H9 (cell line): Measurements from ENCODE around the gene CHMP3. TPM values are rescaled to one million over a fixed set of nuclear protein-coding genes. Genes with fewer than 3 reads are reported as not detected.

Experiments
- DNase-seq: peaks from one replicate; pipeline ENCODE4 v3.0.0-alpha.2; 2017
- H2AFZ ChIP-seq: one replicate; pipeline ENCODE4 v1.6.1; 2013; ENCODE audit warnings: mild to moderate bottlenecking, low read length, control low read depth, moderate library complexity
- H2AK5ac ChIP-seq: 2 replicates; pipeline ENCODE4 v1.6.1; 2013; ENCODE audit warnings: low read length, control low read depth, mixed read lengths; ENCODE audit not compliant: insufficient read length
- H2BK120ac ChIP-seq: one replicate; pipeline ENCODE4 v1.6.1; 2013; ENCODE audit warnings: low read depth, mild to moderate bottlenecking, low read length, control low read depth, inconsistent platforms; ENCODE audit not compliant: poor library complexity, severe bottlenecking
- H2BK12ac ChIP-seq: 2 replicates; pipeline ENCODE4 v1.6.1; 2013; ENCODE audit warnings: low read length, control low read depth, mixed read lengths, low read depth; ENCODE audit not compliant: insufficient read length
- H2BK15ac ChIP-seq: 2 replicates; pipeline ENCODE4 v1.6.1; 2013; ENCODE audit warnings: low read depth, low read length, control low read depth
- H2BK20ac ChIP-seq: one replicate; pipeline ENCODE4 v1.6.1; 2013; ENCODE audit warnings: low read depth, mild to moderate bottlenecking, low read length, control low read depth, inconsistent platforms; ENCODE audit not compliant: poor library complexity, severe bottlenecking
- H2BK5ac ChIP-seq: 2 replicates; pipeline ENCODE4 v1.6.1; 2013; ENCODE audit warnings: low read length, control low read depth, mixed read lengths; ENCODE audit not compliant: insufficient read length
- H3K14ac ChIP-seq: 2 replicates; pipeline ENCODE4 v1.6.1; 2013; ENCODE audit warnings: low read length, control low read depth; ENCODE audit not compliant: insufficient read depth
- H3K18ac ChIP-seq: 2 replicates; pipeline ENCODE4 v1.6.1; 2013; ENCODE audit warnings: low read depth, mild to moderate bottlenecking, mixed read lengths, low read length, control low read depth; ENCODE audit not compliant: insufficient read length
- H3K23ac ChIP-seq: 2 replicates; pipeline ENCODE4 v1.6.1; 2013; ENCODE audit warnings: low read length, control low read depth, mixed read lengths, low read depth; ENCODE audit not compliant: insufficient read length
- H3K23me2 ChIP-seq: 2 replicates; pipeline ENCODE4 v1.6.1; 2013; ENCODE audit warnings: low read depth, mild to moderate bottlenecking, mixed read lengths, low read length, control low read depth; ENCODE audit not compliant: insufficient read length, poor library complexity, severe bottlenecking
- H3K27ac ChIP-seq: 2 replicates; pipeline ENCODE4 v1.5.1; 2013; ENCODE audit warnings: low read length, control low read depth, mixed read lengths, low read depth; ENCODE audit not compliant: insufficient read length
- H3K27me3 ChIP-seq: 2 replicates; pipeline ENCODE4 v1.6.1; 2013; ENCODE audit warnings: low read length, control low read depth, inconsistent platforms; ENCODE audit not compliant: insufficient read depth
- H3K4ac ChIP-seq: 2 replicates; pipeline ENCODE4 v1.6.1; 2013; ENCODE audit warnings: low read depth, mild to moderate bottlenecking, control low read depth, inconsistent platforms, low read length, moderate library complexity
- H3K4me1 ChIP-seq: 2 replicates; pipeline ENCODE4 v1.6.1; 2013; ENCODE audit warnings: low read length, control low read depth, inconsistent platforms; ENCODE audit not compliant: insufficient read depth
- H3K4me2 ChIP-seq: 2 replicates; pipeline ENCODE4 v1.6.1; 2013; ENCODE audit warnings: low read length, control low read depth, mixed read lengths; ENCODE audit not compliant: insufficient read length, insufficient read depth
- H3K56ac ChIP-seq: 2 replicates; pipeline ENCODE4 v1.6.1; 2013; ENCODE audit warnings: low read depth, mild to moderate bottlenecking, mixed read lengths, low read length, control low read depth; ENCODE audit not compliant: insufficient read length
- H3K79me1 ChIP-seq: 2 replicates; pipeline ENCODE4 v1.6.1; 2013; ENCODE audit warnings: low read depth, mild to moderate bottlenecking, moderate library complexity, low read length, control low read depth, inconsistent platforms; ENCODE audit not compliant: insufficient read depth, poor library complexity, severe bottlenecking
- H3K79me2 ChIP-seq: 2 replicates; pipeline ENCODE4 v1.6.1; 2013; ENCODE audit warnings: low read length, control low read depth, inconsistent platforms; ENCODE audit not compliant: insufficient read depth
- H3K9ac ChIP-seq: 2 replicates; pipeline ENCODE4 v1.6.1; 2013; ENCODE audit warnings: low read length, control low read depth, mixed read lengths; ENCODE audit not compliant: insufficient read length; ENCODE audit errors: extremely low read depth
- H3K9me3 ChIP-seq: one replicate; pipeline ENCODE4 v1.6.1; 2013; ENCODE audit warnings: low read depth, low read length, inconsistent platforms; ENCODE audit not compliant: control insufficient read depth
- H3T11ph ChIP-seq: one replicate; pipeline ENCODE4 v1.6.1; 2013; ENCODE audit warnings: mild to moderate bottlenecking, low read length, control low read depth, inconsistent platforms
- H4K20me1 ChIP-seq: one replicate; pipeline ENCODE4 v1.6.1; 2013; ENCODE audit not compliant: control insufficient read depth, insufficient read length, insufficient read depth
- H4K5ac ChIP-seq: 2 replicates; pipeline ENCODE4 v1.6.1; 2013; ENCODE audit warnings: low read depth, mild to moderate bottlenecking, mixed read lengths, low read length, control low read depth; ENCODE audit not compliant: insufficient read length
- H4K8ac ChIP-seq: replicated peaks from 2 replicates; pipeline ENCODE4 v1.6.1; 2013; ENCODE audit warnings: low read length, control low read depth, mixed read lengths, low read depth; ENCODE audit not compliant: insufficient read length
- H4K91ac ChIP-seq: 2 replicates; pipeline ENCODE4 v1.6.1; 2013; ENCODE audit warnings: low read depth, mild to moderate bottlenecking, moderate library complexity, mixed read lengths, low read length, control low read depth; ENCODE audit not compliant: insufficient read length
- H3K27ac Mint-ChIP-seq, 3 experiments: 2 replicates in 2 of 3; 3 replicates in 1 of 3; pipeline ENCODE4 v1.8.0; 2020 to 2021; ENCODE audit warnings: mixed read lengths in 3 of 3, mild to moderate bottlenecking in 1 of 3, moderate library complexity in 1 of 3
- H3K27me3 Mint-ChIP-seq: 2 replicates; pipeline ENCODE4 v1.8.0; 2021; ENCODE audit warnings: low read depth, mild to moderate bottlenecking, moderate library complexity, mixed read lengths
- H3K36me3 Mint-ChIP-seq, 3 experiments: 2 replicates in 2 of 3; 3 replicates in 1 of 3; pipeline ENCODE4 v1.8.0; 2020 to 2021; ENCODE audit warnings: low read depth in 3 of 3, mixed read lengths in 3 of 3; ENCODE audit not compliant: insufficient read depth in 1 of 3
- H3K4me1 Mint-ChIP-seq, 2 experiments: 2 replicates each; pipeline ENCODE4 v1.8.0; 2020; ENCODE audit warnings: mixed read lengths in 2 of 2
- H3K4me3 Mint-ChIP-seq, 2 experiments: 2 replicates in 1 of 2; 3 replicates in 1 of 2; pipeline ENCODE4 v1.8.0; 2020 to 2021; ENCODE audit warnings: mild to moderate bottlenecking in 2 of 2, mixed read lengths in 2 of 2, moderate library complexity in 1 of 2
- H3K9me3 Mint-ChIP-seq, 2 experiments: 2 replicates in 1 of 2; 3 replicates in 1 of 2; pipeline ENCODE4 v1.8.0; 2020; ENCODE audit warnings: mild to moderate bottlenecking in 2 of 2, mixed read lengths in 2 of 2, moderate library complexity in 1 of 2
- WGBS: extraction: QIAGEN DNeasy Blood & Tissue Kit; methylation state at CpG from one replicate; pipeline ENCODE4 v1.1.7; 2013; ENCODE audit warnings: missing lambda C conversion rate, low lambda C conversion rate, mixed read lengths; ENCODE audit not compliant: insufficient read length; ENCODE audit errors: extremely low coverage; 5-methylcytosine and 5-hydroxymethylcytosine counted together
- total RNA-seq: library from RNA; stranded (reverse); gene quantifications from 2 replicates; pipeline ENCODE4 v1.2.1, GENCODE V29; 2021
- TF ChIP-seq, protein P1 (sequence below): fragments of 200-600 bp; sonication (generic); conservative IDR thresholded peaks from 3 replicates; pipeline ENCODE4 v1.8.0; 2021; ENCODE audit warnings: antibody characterized with exemption, mild to moderate bottlenecking

Gene CHMP3
- total RNA-seq, 1 experiment from 2014 or later, result 28.8 TPM

DNA sequence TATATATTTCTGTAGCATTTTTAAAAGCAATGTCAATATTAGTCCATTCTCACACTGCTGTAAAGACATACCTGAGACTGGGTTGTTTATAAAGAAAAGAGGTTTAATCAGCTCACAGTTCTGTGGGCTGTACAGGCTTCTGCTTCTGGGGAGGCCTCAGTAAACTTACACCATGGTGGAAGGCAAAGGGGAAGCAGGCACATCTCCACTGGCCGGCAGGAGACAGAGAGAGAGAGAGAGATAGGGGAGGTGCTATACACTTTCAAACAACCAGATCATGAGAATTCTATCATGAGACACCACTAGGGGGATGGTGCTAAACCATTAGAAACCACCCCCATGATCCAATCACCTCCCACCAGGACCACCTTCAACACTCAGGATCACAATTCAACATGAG, 43.1 kb downstream of the CHMP3 start:
- no peak overlapping the region for H3K23ac ChIP-seq
- H3K4ac ChIP-seq, result no peak overlapping the region
- no peak overlapping the region for H4K5ac ChIP-seq
- no peak overlapping the region for H3K18ac ChIP-seq
- TF ChIP-seq, protein P1, sequence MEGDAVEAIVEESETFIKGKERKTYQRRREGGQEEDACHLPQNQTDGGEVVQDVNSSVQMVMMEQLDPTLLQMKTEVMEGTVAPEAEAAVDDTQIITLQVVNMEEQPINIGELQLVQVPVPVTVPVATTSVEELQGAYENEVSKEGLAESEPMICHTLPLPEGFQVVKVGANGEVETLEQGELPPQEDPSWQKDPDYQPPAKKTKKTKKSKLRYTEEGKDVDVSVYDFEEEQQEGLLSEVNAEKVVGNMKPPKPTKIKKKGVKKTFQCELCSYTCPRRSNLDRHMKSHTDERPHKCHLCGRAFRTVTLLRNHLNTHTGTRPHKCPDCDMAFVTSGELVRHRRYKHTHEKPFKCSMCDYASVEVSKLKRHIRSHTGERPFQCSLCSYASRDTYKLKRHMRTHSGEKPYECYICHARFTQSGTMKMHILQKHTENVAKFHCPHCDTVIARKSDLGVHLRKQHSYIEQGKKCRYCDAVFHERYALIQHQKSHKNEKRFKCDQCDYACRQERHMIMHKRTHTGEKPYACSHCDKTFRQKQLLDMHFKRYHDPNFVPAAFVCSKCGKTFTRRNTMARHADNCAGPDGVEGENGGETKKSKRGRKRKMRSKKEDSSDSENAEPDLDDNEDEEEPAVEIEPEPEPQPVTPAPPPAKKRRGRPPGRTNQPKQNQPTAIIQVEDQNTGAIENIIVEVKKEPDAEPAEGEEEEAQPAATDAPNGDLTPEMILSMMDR, result peak; percentile 38; the same call in 2 of the 3 replicates
- no peak overlapping the region for H2BK120ac ChIP-seq
- DNase-seq, result no peak
- no peaks in the 10 kb centered on the region for H3K23me2 ChIP-seq
- H3K27me3 Mint-ChIP-seq, result no peaks in the 10 kb centered on the region
- no peaks in the 10 kb centered on the region for H3K9me3 ChIP-seq
- peaks cover 3 to 7% (median 5%) of the 10 kb centered on the region in 3 experiments; a peak in 6 of 7 replicates for H3K36me3 Mint-ChIP-seq
- no peak overlapping the region for H3K27ac Mint-ChIP-seq
- H3K79me1 ChIP-seq, result no peaks in the 10 kb centered on the region
- no peak overlapping the region for H4K91ac ChIP-seq
- no peaks in the 10 kb centered on the region for H3K79me2 ChIP-seq
- H3K27me3 ChIP-seq, result no peaks in the 10 kb centered on the region
- no CpG with 5 or more reads among the region's 1 CpG for WGBS
- H4K8ac ChIP-seq, result no peak overlapping the region
- no peak overlapping the region for H2AFZ ChIP-seq
- no peaks in the 10 kb centered on the region for H3K4me1 ChIP-seq
- H2BK15ac ChIP-seq, result no peak overlapping the region
- no peaks in the 10 kb centered on the region for H3K4me1 Mint-ChIP-seq
- H3K56ac ChIP-seq, result no peak overlapping the region
- H3K9ac ChIP-seq, result no peak overlapping the region
- H3K4me3 Mint-ChIP-seq, result no peak overlapping the region
- no peak overlapping the region for H3K27ac ChIP-seq
- peaks cover 0 to 9% of the 10 kb centered on the region in 2 experiments; a peak in 4 of 5 replicates for H3K9me3 Mint-ChIP-seq
- H3K14ac ChIP-seq, result no peak overlapping the region
- no peak overlapping the region for H2BK12ac ChIP-seq
- H3K4me2 ChIP-seq, result no peak overlapping the region
- no peak overlapping the region for H2AK5ac ChIP-seq
- no peak overlapping the region for H2BK5ac ChIP-seq
- H2BK20ac ChIP-seq, result no peak overlapping the region
- H4K20me1 ChIP-seq, result no peaks in the 10 kb centered on the region
- no peak overlapping the region for H3T11ph ChIP-seq
